GM12878 (cell line): ENCODE data around the gene INHBC. TPM values are rescaled to one million over a fixed set of nuclear protein-coding genes. Genes with fewer than 3 reads are reported as not detected.

Experiments
- ATAC-seq: fragments of 200-7000 bp; cut with Tn5 transposase; 3 replicates; pipeline ENCODE4 v1.9.1; 2020; ENCODE audit warnings: mild to moderate bottlenecking, moderate library complexity
- BruUV-seq: library from RNA; stranded (reverse); fragments of 400-500 nt; replicated peaks from 2 replicates; lab custom pipeline; 2021; lab: Mats Ljungman, UMichigan
- CTCF ChIA-PET: fragments of 300-600 bp; sonication (Branson Sonifier 250); formaldehyde crosslinking; extraction: SDS; loops from one replicate; lab custom pipeline; 2021; ENCODE audit warnings: inconsistent platforms; lab: Yijun Ruan, JAX
- POLR2A ChIA-PET: fragments of 350-600 bp; formaldehyde crosslinking; extraction: SDS; loops from one replicate; lab custom pipeline; 2021; ENCODE audit warnings: inconsistent platforms; lab: Charles Lee
- RAD21 ChIA-PET: fragments of 300-600 bp; sonication (Branson Sonifier 250); formaldehyde crosslinking; loops from one replicate; lab custom pipeline; 2023; ENCODE audit warnings: antibody characterized with exemption; ENCODE audit not compliant: unreplicated experiment; lab: Charles Lee
- SMC1A ChIA-PET: fragments of 300-600 bp; sonication (Branson Sonifier 250); formaldehyde crosslinking; loops from one replicate; lab custom pipeline; 2023; ENCODE audit not compliant: unreplicated experiment, uncharacterized antibody; lab: Charles Lee
- DNase-seq: peaks from one replicate; pipeline ENCODE4 v3.0.0-alpha.2; 2011; ENCODE audit warnings: low read depth, low spot score
- FAIRE-seq: peaks from 3 replicates; lab custom pipeline; 2011; peaks lifted over from hg19 to GRCh38; lab: Jason Lieb, UNC
- H2AFZ ChIP-seq: 2 replicates; pipeline ENCODE4 v1.6.0; 2011; ENCODE audit warnings: low read depth, low read length, control low read depth; ENCODE audit not compliant: control insufficient read depth
- H3K27ac ChIP-seq: 2 replicates; pipeline ENCODE4 v1.5.1; 2011; ENCODE audit warnings: control low read depth; ENCODE audit not compliant: control insufficient read depth, insufficient read depth
- H3K27me3 ChIP-seq, 2 experiments: replicated peaks in 1 of 2; 2 replicates each; pipeline versions ENCODE4 v1.6.0 to v1.6.1; 2011; ENCODE audit warnings: low read length in 1 of 2; ENCODE audit not compliant: control insufficient read depth in 2 of 2, insufficient read depth in 2 of 2
- H3K36me3 ChIP-seq, 2 experiments: 2 replicates each; pipeline ENCODE4 v1.5.1; 2011; ENCODE audit warnings: low read length in 1 of 2; ENCODE audit not compliant: control insufficient read depth in 2 of 2, insufficient read depth in 2 of 2
- H3K4me1 ChIP-seq: 2 replicates; pipeline ENCODE4 v1.6.1; 2011; ENCODE audit warnings: mild to moderate bottlenecking, low read length, moderate library complexity, mixed read lengths; ENCODE audit not compliant: control insufficient read depth, insufficient read depth
- H3K4me2 ChIP-seq: 2 replicates; pipeline ENCODE4 v1.6.0; 2011; ENCODE audit warnings: control low read depth; ENCODE audit not compliant: control insufficient read depth, insufficient read depth
- H3K4me3 ChIP-seq: fragments of 200-600 bp; sonication (generic); 2 replicates; pipeline ENCODE4 v1.5.1; 2016
- H3K79me2 ChIP-seq: 2 replicates; pipeline ENCODE4 v1.6.0; 2011; ENCODE audit warnings: low read length; ENCODE audit not compliant: control insufficient read depth, insufficient read depth
- H3K9ac ChIP-seq: 2 replicates; pipeline ENCODE4 v1.8.0; 2011; ENCODE audit warnings: low read length, control low read depth, mixed read lengths; ENCODE audit not compliant: control insufficient read depth, insufficient read depth
- H3K9me3 ChIP-seq: replicated peaks from 3 replicates; pipeline ENCODE4 v1.5.1; 2011; ENCODE audit warnings: mild to moderate bottlenecking, low read length; ENCODE audit not compliant: control insufficient read depth, insufficient read depth
- H4K20me1 ChIP-seq: 2 replicates; pipeline ENCODE4 v1.6.0; 2011; ENCODE audit not compliant: control insufficient read depth, insufficient read depth
- EGR1 ChIP-seq, 2 experiments: IDR thresholded peaks; 1 replicate in 1 of 2; 2 replicates in 1 of 2; pipeline ENCODE4 v1.6.1; 2011 to 2012; ENCODE audit warnings: low read depth in 2 of 2, low read length in 2 of 2, borderline replicate concordance in 1 of 2, mild to moderate bottlenecking in 1 of 2, moderate library complexity in 1 of 2
- NFXL1 ChIP-seq: fragments of 450-650 bp; IDR thresholded peaks from 2 replicates; pipeline ENCODE4 v1.6.1; 2017; ENCODE audit warnings: antibody characterized with exemption, mild to moderate bottlenecking, borderline replicate concordance
- TCF12 ChIP-seq: IDR thresholded peaks from 2 replicates; pipeline ENCODE4 v1.6.1; 2011; ENCODE audit warnings: low read depth, mild to moderate bottlenecking, low read length
- WGBS: methylation state at CpG from one replicate; pipeline ENCODE4 v1.1.6; 2016; ENCODE audit warnings: low lambda C conversion rate; ENCODE audit not compliant: insufficient replicate concordance, insufficient coverage; ENCODE audit errors: missing lambda C conversion rate; 5-methylcytosine and 5-hydroxymethylcytosine counted together
- in situ Hi-C: fragments of 300-500 bp; cut with MboI; formaldehyde crosslinking; loops from 9 replicates; pipeline ENCODE4 v1.14.3; 2018; ENCODE audit warnings: mixed read lengths
- intact Hi-C: fragments of 100-400 bp; cut with micrococcal nuclease; formaldehyde crosslinking; loops from one replicate; pipeline ENCODE4 v1.14.2; 2022; ENCODE audit not compliant: unreplicated experiment
- polyA plus RNA-seq, 11 experiments: library from polyadenylated mRNA; depleted of rRNA in 4 of 11; unstranded in 6 of 11; stranded (reverse) in 5 of 11; fragments of >200 nt; fragmentation: Nextera tagmentation in 4 of 11; fragmentation: Illumina TruSeq in 1 of 11; extraction: Ambion mirVana in 4 of 11; extraction: Trizol in 1 of 11; gene quantifications; 1 replicate in 1 of 11; 2 replicates in 10 of 11; pipeline versions ENCODE4 v1.2.1 to v1.2.3, GENCODE V29; 2011 to 2016; ENCODE audit warnings: inconsistent platforms in 2 of 11, missing spikeins in 2 of 11, low read depth in 1 of 11
- total RNA-seq, 4 experiments: library from RNA; depleted of rRNA in 3 of 4; stranded (reverse); fragments of >200 nt in 3 of 4; fragmentation: Illumina TruSeq in 1 of 4; extraction: Trizol in 1 of 4; gene quantifications; 2 replicates each; pipeline versions ENCODE4 v1.2.1 to v1.2.3, GENCODE V29; 2013 to 2021

The INHBC gene
- total and polyA plus RNA-seq, 10 of the 15 experiments (the other 5 are each of a cell fraction or from before 2014, with no cell fraction given): 0.04 to 0.22 (median 0.13) TPM; not detected in 5

DNA sequence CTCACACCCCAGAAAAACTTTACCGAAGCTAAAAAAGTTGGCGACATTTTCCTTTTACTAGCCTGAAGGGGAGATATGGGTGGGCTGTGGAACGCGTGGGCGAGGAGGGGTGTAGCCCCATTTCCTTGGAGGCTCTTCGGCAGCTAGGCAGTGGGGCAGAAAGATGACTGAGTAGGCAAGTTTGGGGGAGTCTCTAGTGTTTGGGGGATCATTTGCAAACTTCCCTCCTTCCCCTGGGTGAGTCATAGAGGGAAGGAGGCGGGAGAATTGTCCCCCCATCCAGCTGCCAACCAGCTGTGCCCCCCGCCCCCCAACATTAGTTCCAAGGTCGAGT lies 27.3 kb downstream of the INHBC start:
- Histone ChIP-seq H3K27ac (no peak overlapping the region), H3K36me3 (0 out of 4 replicates have a peak, but pooled peaks cover 0 to under 1% of the 10 kb centered on the region in 2 experiments), H2AFZ (peak overlapping the region; percentile 58), H3K4me3 (peak overlapping the region; percentile 68), H3K79me2 (no peaks in the 10 kb centered on the region), H3K27me3 (0 out of 4 replicates have a peak, but pooled peaks cover 0 to 4% of the 10 kb centered on the region in 2 experiments), H3K4me2 (peak overlapping the region; percentile 100), H3K4me1 (peaks cover 32% of the 10 kb centered on the region), H3K9me3 (no peaks in the 10 kb centered on the region), H3K9ac (peak overlapping the region; percentile 67), H4K20me1 (0 out of 2 replicates have a peak, but pooled peaks cover 2% of the 10 kb centered on the region)
- FAIRE-seq (no peak), ATAC-seq (no peak), DNase-seq (no peak)
- POLR2A ChIA-PET: interaction anchor here (0.6 to 3.0 kb wide), 3 partner anchors 15 to 215 kb away, joined by 4 to 16 read pairs (median 6); no protein-coding TSS in a partner anchor
- RAD21 ChIA-PET: interaction anchor here (1.3 to 4.7 kb wide), 2 partner anchors 8 to 152 kb away, joined by 4 to 35 read pairs; partner anchors contain the start of gene INHBE
- SMC1A ChIA-PET: interaction anchor here (0.6 to 2.8 kb wide), 8 partner anchors 9 to 154 kb away, joined by 3 to 18 read pairs (median 3); no protein-coding TSS in a partner anchor
- in situ Hi-C loops: no loop called here
- CTCF ChIA-PET: interaction anchor here (0.7 to 7.5 kb wide), 15 partner anchors 9 to 280 kb away, joined by 3 to 114 read pairs (median 4); partner anchors contain the start of genes ARHGAP9, DCTN2 and INHBE
- TF ChIP-seq EGR1 (IDR thresholded peaks at IDR 0.05; ENCODE audit: borderline replicate concordance in 1 of 2, low read depth in 2 of 2, low read length in 2 of 2) (peak in 1 of 2 experiments; percentile 59; a peak in 1 of 3 replicates), TCF12 (0 out of 2 replicates have a peak, but pooled peaks have one; percentile 21), NFXL1 (no peak)
- 3% methylated on average over 8 of the region's 9 CpGs for WGBS
- no TSS peak for BruUV-seq
- intact Hi-C loops: loop anchor here (5.0 kb wide), 1 partner anchor 60 kb away; the partner anchor contains the start of genes DDIT3 and MBD6
